ENCODE results near the gene DCHS1. TPM values are rescaled to one million over a fixed set of nuclear protein-coding genes. Genes with fewer than 3 reads are reported as not detected.

DCHS1 gene
- total RNA-seq, 1 experiment from 2014 or later, result 14.2 TPM

GRCh38 chr11:6604081-6604626 lies 51.5 kb downstream of the DCHS1 start (continued):
- TF ChIP-seq FOXK1 (CRISPR knock-in tag; IDR thresholded peaks at IDR 0.05) (no peak), ZBTB21 (CRISPR knock-in tag; IDR thresholded peaks at IDR 0.05; ENCODE audit: borderline replicate concordance) (0 out of 2 replicates have a peak, but pooled peaks have one; percentile 25), CTCF (IDR thresholded peaks at IDR 0.05) (no peak), ZNF532 (CRISPR knock-in tag; IDR thresholded peaks at IDR 0.05; ENCODE audit: borderline replicate concordance) (no peak), MAX (CRISPR knock-in tag; IDR thresholded peaks at IDR 0.05) (peak; percentile 23; the same call in 1 of the 2 replicates), MXD4 (CRISPR knock-in tag; IDR thresholded peaks at IDR 0.05; ENCODE audit: borderline replicate concordance) (no peak)

GRCh38 chr11:6603287-6604080 lies 52.1 kb downstream of the DCHS1 start, which contains the start of the genes ILK and RRP8:
TSS of gene ILK (plus strand) at chr11:6603774. CDS start at chr11:6604272, 498 bp downstream.
TSS of gene RRP8 (minus strand) at chr11:6603616. CDS start at chr11:6603502, 114 bp downstream.
- POLR2A ChIA-PET, result interaction anchor here (0.6 to 1.5 kb wide), 6 partner anchors 8 to 122 kb away, joined by 3 to 7 read pairs (median 4); partner anchors contain the start of genes ARFIP2, TAF10, TIMM10B and TPP1
- peaks cover 22% of the 10 kb centered on the region for H3K36me3 Mint-ChIP-seq
- H3K4me3 Mint-ChIP-seq, result no peak within 1 kb of the TSS
- no peaks in the 10 kb centered on the region for H3K27me3 Mint-ChIP-seq (ENCODE audit: low read depth)
- ATAC-seq (peak; percentile 79), DNase-seq (ENCODE audit: low spot score) (peak; percentile 93)
- CTCF ChIA-PET, result interaction anchor here (0.7 to 4.0 kb wide), 11 partner anchors 8 to 160 kb away, joined by 3 to 12 read pairs (median 4); partner anchors contain the start of genes MRPL17, TAF10 and TPP1
- H3K27ac Mint-ChIP-seq, result no peak within 1 kb of the TSS
- H3K9me3 Mint-ChIP-seq, result no peaks in the 10 kb centered on the region
- H3K4me1 Mint-ChIP-seq, result peaks cover 14% of the 10 kb centered on the region
- TF ChIP-seq FOXP1 (CRISPR knock-in tag; IDR thresholded peaks at IDR 0.05; ENCODE audit: borderline replicate concordance) (peak; percentile 85), FOXP4 (CRISPR knock-in tag; IDR thresholded peaks at IDR 0.05) (peak; percentile 93), NR3C1 (CRISPR knock-in tag; conservative IDR thresholded peaks at IDR 0.05; ENCODE audit: low read depth) (0 out of 2 replicates have a peak, but pooled peaks have one; percentile 53), USF1 (CRISPR knock-in tag; IDR thresholded peaks at IDR 0.05) (peak; percentile 37; the same call in 1 of the 2 replicates), TEAD1 (CRISPR knock-in tag; IDR thresholded peaks at IDR 0.05) (peak; percentile 79; the same call in 1 of the 2 replicates), USF2 (CRISPR knock-in tag; IDR thresholded peaks at IDR 0.05) (peak; percentile 65), TCF7 (CRISPR knock-in tag; IDR thresholded peaks at IDR 0.05; ENCODE audit: low read depth) (peak; percentile 42; the same call in 1 of the 2 replicates), NFE2L1 (CRISPR knock-in tag; IDR thresholded peaks at IDR 0.05) (peak; percentile 27; the same call in 1 of the 2 replicates), FOXJ3 (CRISPR knock-in tag; IDR thresholded peaks at IDR 0.05; ENCODE audit: borderline replicate concordance) (no peak), ATF1 (CRISPR knock-in tag; IDR thresholded peaks at IDR 0.05) (no peak), TEAD4 (CRISPR knock-in tag; IDR thresholded peaks at IDR 0.05) (0 out of 2 replicates have a peak, but pooled peaks have one; percentile 28), ZNF416 (CRISPR knock-in tag; IDR thresholded peaks at IDR 0.05) (no peak), FOXK1 (CRISPR knock-in tag; IDR thresholded peaks at IDR 0.05) (peak; percentile 94), MAX (CRISPR knock-in tag; IDR thresholded peaks at IDR 0.05) (peak; percentile 94), PRDM15 (CRISPR knock-in tag; IDR thresholded peaks at IDR 0.05) (peak; percentile 62)
